ENCODE data around the gene TTC13.
"Not testable (repeated sequence)": the region's sequence is repeated elsewhere in the genome, so short reads cannot be mapped to it uniquely, and the experiment has no call there.

Gene TTC13

GRCh38 chr1:230978491-230979388 lies at the start of gene TTC13, which contains the start of gene ARV1:
Gene TTC13, minus strand, starts transcription at chr1:230978861. Its CDS starts 31 bp downstream, at chr1:230978830.
Gene ARV1, plus strand, starts transcription at chr1:230979094. Its CDS starts 12 bp downstream, at chr1:230979106.
- DNase-seq: peak; percentile 100

- no peak for DNase-seq
Measured at GRCh38 chr1:231027971-231028370, 49.3 kb upstream of the TTC13 start.

- DNase-seq: no peak
Measured at GRCh38 chr1:231027136-231027925, 48.7 kb upstream of the TTC13 start.

GRCh38 chr1:231026576-231026975 lies 47.9 kb upstream of the TTC13 start:
- no peak for DNase-seq

- DNase-seq: no peak
Measured at GRCh38 chr1:231023150-231023549, 44.5 kb upstream of the TTC13 start.

- DNase-seq: not testable (repeated sequence)
Measured at GRCh38 chr1:231022543-231022942, 43.9 kb upstream of the TTC13 start.

GRCh38 chr1:231021540-231022031 lies 42.9 kb upstream of the TTC13 start:
- no peak for DNase-seq

- no peak for DNase-seq
Measured at GRCh38 chr1:231020816-231021215, 42.2 kb upstream of the TTC13 start.

- DNase-seq: peak; percentile 24
Measured at GRCh38 chr1:231020139-231020601, 41.5 kb upstream of the TTC13 start.

- no peak for DNase-seq
Measured at GRCh38 chr1:231019711-231020110, 41.0 kb upstream of the TTC13 start.

GRCh38 chr1:231016966-231017365 lies 38.3 kb upstream of the TTC13 start:
- no peak for DNase-seq

GRCh38 chr1:231016234-231016633 lies 37.6 kb upstream of the TTC13 start:
- DNase-seq: no peak

- no peak for DNase-seq
Measured at GRCh38 chr1:231013391-231014015, 34.8 kb upstream of the TTC13 start.

GRCh38 chr1:231011963-231012362 lies 33.3 kb upstream of the TTC13 start:
- no peak for DNase-seq

GRCh38 chr1:231011360-231011759 lies 32.7 kb upstream of the TTC13 start:
- DNase-seq: no peak

- not testable (repeated sequence) for DNase-seq
Measured at GRCh38 chr1:231007535-231007934, 28.9 kb upstream of the TTC13 start.

GRCh38 chr1:231001892-231002291 lies 23.2 kb upstream of the TTC13 start:
- DNase-seq: no peak

- no peak for DNase-seq
Measured at GRCh38 chr1:231000639-231001038, 22.0 kb upstream of the TTC13 start.

- DNase-seq: no peak
Measured at GRCh38 chr1:231000201-231000600, 21.5 kb upstream of the TTC13 start.

GRCh38 chr1:230994860-230995259 lies 16.2 kb upstream of the TTC13 start:
- DNase-seq: no peak

GRCh38 chr1:230992100-230992774 lies 13.6 kb upstream of the TTC13 start:
- no peak for DNase-seq

GRCh38 chr1:230987448-230987847 lies 8.8 kb upstream of the TTC13 start:
- DNase-seq: no peak

Measured in hematopoietic multipotent progenitor cell treated with erythropoietin and hydrocortisone succinate and interleukin-3 and kit ligand, for 4 days (in vitro differentiated cells).